ENCODE results near the gene NOL9.
A peak's percentile ranks its signal among the peaks of the same experiment; 100 is the strongest.

Gene NOL9

DNA sequence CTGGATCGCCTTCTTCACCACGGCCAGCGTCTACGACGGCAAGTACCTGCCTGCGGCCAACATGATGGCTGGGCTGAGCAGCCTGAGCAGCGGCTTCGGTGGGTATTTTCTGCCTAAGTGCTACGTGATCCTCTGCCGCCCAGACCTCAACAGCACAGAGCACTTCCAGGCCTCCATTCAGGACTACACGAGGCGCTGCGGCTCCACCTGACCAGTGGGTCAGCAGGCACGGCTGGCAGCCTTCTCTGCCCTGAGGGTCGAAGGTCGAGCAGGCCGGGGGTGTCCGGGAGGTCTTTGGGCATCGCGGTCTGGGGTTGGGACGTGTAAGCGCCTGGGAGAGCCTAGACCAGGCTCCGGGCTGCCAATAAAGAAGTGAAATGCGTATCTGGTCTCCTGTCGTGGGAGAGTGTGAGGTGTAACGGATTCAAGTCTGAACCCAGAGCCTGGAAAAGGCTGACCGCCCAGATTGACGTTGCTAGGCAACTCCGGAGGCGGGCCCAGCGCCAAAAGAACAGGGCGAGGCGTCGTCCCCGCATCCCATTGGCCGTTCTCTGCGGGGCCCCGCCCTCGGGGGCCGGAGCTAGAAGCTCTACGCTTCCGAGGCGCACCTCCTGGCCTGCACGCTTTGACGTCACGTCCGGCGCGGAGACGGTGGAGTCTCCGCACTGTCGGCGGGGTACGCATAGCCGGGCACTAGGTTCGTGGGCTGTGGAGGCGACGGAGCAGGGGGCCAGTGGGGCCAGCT is 25.2 kb upstream of the NOL9 start, which contains the start of gene ZBTB48:
TSS of gene ZBTB48 (plus strand) at position 621 of the 745 bp plus-strand sequence. CDS start 616 bp downstream, outside the sequence.
- H3K4me3 ChIP-seq = peak within 1 kb of the TSS; percentile 74 to 91 (median 82)
- peaks cover 47 to 59% (median 52%) of the 10 kb centered on the region in 10 experiments for H3K4me1 ChIP-seq
- H3K36me3 ChIP-seq = peaks cover 0 to 15% (median 4%) of the 10 kb centered on the region in 11 experiments; a peak in 8 of 22 replicates
- no peaks in the 10 kb centered on the region for H3K9me3 ChIP-seq (replicated peaks in 1 of 11)
- H3K27me3 ChIP-seq = no peaks in the 10 kb centered on the region
- H3K9ac ChIP-seq = peak within 1 kb of the TSS; percentile 84 to 96 (median 88)
- TF ChIP-seq Cebpa-rat (IDR thresholded peaks at IDR 0.05) = no peak
- peaks cover 21 to 42% (median 36%) of the 10 kb centered on the region in 11 experiments for H4K20me1 ChIP-seq
- H3K27ac ChIP-seq = peak within 1 kb of the TSS; percentile 73 to 96 (median 89)
- H3K4me2 ChIP-seq = peak within 1 kb of the TSS; percentile 83 to 99 (median 96)

DNA sequence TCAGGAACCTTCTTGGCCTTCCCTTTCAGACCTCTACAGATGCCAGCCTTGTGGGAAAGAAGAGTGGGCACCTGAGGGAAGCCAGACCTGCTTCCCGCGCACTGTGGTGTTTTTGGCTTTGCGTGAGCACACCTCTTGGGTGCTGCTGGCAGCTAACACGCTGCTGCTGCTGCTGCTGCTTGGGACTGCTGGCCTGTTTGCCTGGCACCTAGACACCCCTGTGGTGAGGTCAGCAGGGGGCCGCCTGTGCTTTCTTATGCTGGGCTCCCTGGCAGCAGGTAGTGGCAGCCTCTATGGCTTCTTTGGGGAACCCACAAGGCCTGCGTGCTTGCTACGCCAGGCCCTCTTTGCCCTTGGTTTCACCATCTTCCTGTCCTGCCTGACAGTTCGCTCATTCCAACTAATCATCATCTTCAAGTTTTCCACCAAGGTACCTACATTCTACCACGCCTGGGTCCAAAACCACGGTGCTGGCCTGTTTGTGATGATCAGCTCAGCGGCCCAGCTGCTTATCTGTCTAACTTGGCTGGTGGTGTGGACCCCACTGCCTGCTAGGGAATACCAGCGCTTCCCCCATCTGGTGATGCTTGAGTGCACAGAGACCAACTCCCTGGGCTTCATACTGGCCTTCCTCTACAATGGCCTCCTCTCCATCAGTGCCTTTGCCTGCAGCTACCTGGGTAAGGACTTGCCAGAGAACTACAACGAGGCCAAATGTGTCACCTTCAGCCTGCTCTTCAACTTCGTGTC is 24.5 kb upstream of the NOL9 start:
- Histone ChIP-seq H4K20me1 (peaks cover 16 to 34% (median 29%) of the 10 kb centered on the region in 11 experiments; a peak in 20 of 22 replicates), H3K4me1 (peaks cover 42 to 51% (median 48%) of the 10 kb centered on the region in 10 experiments), H3K9ac (peak overlapping the region in 5 of 11 experiments; percentile 84 to 94 (median 88); a peak in 9 of 22 replicates), H3K27ac (peak overlapping the region in 6 of 11 experiments; percentile 81 to 95 (median 89); a peak in 7 of 22 replicates), H3K36me3 (peaks cover 0 to 10% (median 0%) of the 10 kb centered on the region in 11 experiments; a peak in 6 of 22 replicates), H3K4me3 (no peak overlapping the region), H3K4me2 (peak overlapping the region; percentile 70 to 99 (median 95)), H3K9me3 (replicated peaks in 1 of 11) (no peaks in the 10 kb centered on the region), H3K27me3 (no peaks in the 10 kb centered on the region)
- no peak for TF ChIP-seq Cebpa-rat (IDR thresholded peaks at IDR 0.05)

DNA sequence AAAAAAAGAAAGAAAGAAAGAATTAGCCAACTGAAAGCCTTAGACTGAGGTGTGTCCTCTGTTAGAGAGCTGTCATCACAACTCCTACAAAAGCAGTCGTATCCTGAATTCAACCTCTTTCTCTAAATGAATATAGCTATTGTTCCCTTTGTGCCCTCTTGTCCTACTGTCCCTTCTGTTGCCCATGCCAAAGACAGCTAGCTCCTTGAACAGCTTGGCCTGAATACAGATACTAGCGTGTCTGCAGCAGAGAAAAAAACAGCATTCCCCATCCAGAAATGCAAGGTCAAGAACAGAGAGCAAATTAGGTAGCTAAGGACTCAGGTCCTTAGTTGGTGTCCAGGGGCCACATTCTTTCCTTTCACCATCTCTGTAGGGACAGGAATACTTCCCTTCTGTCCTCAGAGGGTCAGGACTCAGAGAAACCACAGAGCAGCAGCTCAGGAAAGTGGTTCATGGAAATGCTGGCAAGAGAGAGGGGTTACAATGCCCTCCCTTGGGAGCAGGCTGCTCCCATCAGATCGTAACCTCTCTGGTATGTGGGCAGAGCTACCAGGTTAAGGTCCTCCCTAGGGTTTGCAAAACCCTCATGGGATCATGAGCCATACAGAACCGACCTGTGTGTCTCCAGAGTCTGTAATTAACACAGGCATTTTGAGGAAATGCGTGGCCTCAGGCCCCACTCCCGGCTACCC is 23.7 kb upstream of the NOL9 start:
- Histone ChIP-seq H3K27ac (no peak overlapping the region), H3K27me3 (no peaks in the 10 kb centered on the region), H3K4me3 (no peak overlapping the region), H4K20me1 (peaks cover 16 to 27% (median 25%) of the 10 kb centered on the region in 11 experiments; a peak in 20 of 22 replicates), H3K9me3 (replicated peaks in 1 of 11) (no peaks in the 10 kb centered on the region), H3K36me3 (peaks cover 0 to 7% (median 0%) of the 10 kb centered on the region in 11 experiments; a peak in 2 of 22 replicates), H3K4me2 (peak overlapping the region in 9 of 11 experiments; percentile 70 to 99 (median 96); a peak in 16 of 22 replicates), H3K4me1 (peaks cover 34 to 47% (median 46%) of the 10 kb centered on the region in 10 experiments), H3K9ac (peak overlapping the region in 1 of 11 experiments; percentile 2; a peak in 2 of 22 replicates)
- TF ChIP-seq Cebpa-rat (IDR thresholded peaks at IDR 0.05) = no peak

DNA sequence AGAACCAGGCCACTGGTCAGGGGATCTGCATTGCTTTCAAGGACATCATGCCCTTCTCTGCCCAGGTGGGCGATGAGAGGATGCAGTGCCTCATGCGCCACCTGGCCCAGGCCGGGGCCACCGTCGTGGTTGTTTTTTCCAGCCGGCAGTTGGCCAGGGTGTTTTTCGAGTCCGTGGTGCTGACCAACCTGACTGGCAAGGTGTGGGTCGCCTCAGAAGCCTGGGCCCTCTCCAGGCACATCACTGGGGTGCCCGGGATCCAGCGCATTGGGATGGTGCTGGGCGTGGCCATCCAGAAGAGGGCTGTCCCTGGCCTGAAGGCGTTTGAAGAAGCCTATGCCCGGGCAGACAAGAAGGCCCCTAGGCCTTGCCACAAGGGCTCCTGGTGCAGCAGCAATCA is 20.5 kb upstream of the NOL9 start:
- peaks cover 0 to 12% (median 8%) of the 10 kb centered on the region in 11 experiments; a peak in 18 of 22 replicates for H3K9me3 ChIP-seq (replicated peaks in 1 of 11)
- H3K36me3 ChIP-seq = no peaks in the 10 kb centered on the region
- no peak overlapping the region for H3K9ac ChIP-seq
- H3K4me1 ChIP-seq = peaks cover 10 to 28% (median 24%) of the 10 kb centered on the region in 10 experiments
- TF ChIP-seq Cebpa-rat (IDR thresholded peaks at IDR 0.05) = no peak
- H3K27ac ChIP-seq = no peak overlapping the region
- no peak overlapping the region for H3K4me3 ChIP-seq
- H3K27me3 ChIP-seq = no peaks in the 10 kb centered on the region
- H4K20me1 ChIP-seq = no peaks in the 10 kb centered on the region
- H3K4me2 ChIP-seq = no peak overlapping the region

DNA sequence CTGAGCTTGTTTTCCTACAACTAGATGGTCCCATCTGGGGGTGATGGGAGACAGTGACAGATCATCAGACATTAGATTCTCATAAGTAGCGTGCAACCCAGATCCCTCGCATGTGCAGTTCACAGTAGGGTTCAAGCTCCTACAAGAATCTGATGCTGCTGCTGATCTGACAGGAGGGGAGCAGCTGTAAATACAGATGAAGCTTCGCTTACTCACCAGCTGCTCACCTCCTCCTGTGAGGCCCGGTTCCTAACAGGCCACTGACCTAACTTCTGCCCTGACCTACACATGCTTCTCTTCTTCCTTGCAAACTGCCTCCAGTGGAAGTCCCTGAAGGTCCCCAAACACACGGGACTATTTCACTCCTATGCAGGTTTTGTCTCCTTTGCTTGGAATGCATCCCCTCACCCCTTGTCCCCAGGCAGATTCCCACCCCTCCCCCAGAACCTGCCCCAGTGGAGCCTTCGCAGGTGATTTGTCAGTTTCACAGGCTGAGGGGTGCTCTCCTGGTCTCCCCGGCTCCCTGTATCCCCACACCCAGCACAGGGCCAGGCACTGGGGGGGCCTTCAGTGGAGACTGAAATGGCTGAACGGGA is 19.8 kb upstream of the NOL9 start:
- no peaks in the 10 kb centered on the region for H3K36me3 ChIP-seq
- H3K9me3 ChIP-seq (replicated peaks in 1 of 11) = peaks cover 0 to 12% (median 8%) of the 10 kb centered on the region in 11 experiments; a peak in 18 of 22 replicates
- H3K4me3 ChIP-seq = no peak overlapping the region
- no peaks in the 10 kb centered on the region for H4K20me1 ChIP-seq
- H3K27ac ChIP-seq = no peak overlapping the region
- H3K27me3 ChIP-seq = no peaks in the 10 kb centered on the region
- H3K9ac ChIP-seq = no peak overlapping the region
- no peak for TF ChIP-seq Cebpa-rat (IDR thresholded peaks at IDR 0.05)
- H3K4me2 ChIP-seq = no peak overlapping the region
- peaks cover 5 to 29% (median 23%) of the 10 kb centered on the region in 10 experiments for H3K4me1 ChIP-seq

DNA sequence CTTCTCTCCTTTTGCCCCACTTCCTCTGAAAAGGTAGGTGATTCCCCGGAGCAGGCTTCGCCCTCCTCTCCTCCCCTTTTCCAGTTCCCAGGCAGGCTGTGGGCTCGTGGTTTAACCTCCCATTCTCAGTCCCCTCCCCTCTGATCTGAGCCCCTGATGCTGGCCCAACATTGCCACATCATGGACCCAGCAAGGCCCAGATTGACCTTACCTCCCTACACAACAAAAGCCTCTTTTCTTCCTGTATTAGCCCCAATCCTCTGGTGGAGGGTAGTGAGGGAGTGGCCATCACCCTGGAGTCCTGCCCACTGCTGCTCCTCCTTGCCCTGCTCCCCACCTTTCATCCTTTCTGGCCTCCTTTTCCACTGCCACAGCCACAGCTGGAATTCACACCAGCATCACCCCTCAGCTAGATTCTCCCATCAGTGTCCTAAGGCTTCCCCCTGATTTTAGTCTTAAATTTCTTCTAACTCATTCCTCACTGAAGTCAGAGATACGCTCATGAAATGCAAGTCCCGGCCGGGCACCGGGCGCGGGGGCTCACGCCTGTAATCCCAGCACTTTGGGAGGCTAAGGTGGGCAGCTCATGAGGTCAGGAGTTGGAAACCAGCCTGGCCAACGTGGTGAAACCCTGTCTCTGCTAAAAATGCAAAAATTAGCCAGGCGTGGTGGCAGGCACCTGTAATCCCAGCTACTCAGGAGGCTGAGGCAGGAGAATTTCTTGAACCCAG is 18.5 kb upstream of the NOL9 start:
- Histone ChIP-seq H3K9me3 (replicated peaks in 1 of 11) (peaks cover 0 to 12% (median 8%) of the 10 kb centered on the region in 11 experiments; a peak in 18 of 22 replicates), H3K36me3 (no peaks in the 10 kb centered on the region), H3K4me2 (no peak overlapping the region), H3K4me3 (no peak overlapping the region), H3K27ac (no peak overlapping the region), H3K4me1 (peaks cover 0 to 16% (median 9%) of the 10 kb centered on the region in 10 experiments; a peak in 13 of 20 replicates), H3K9ac (no peak overlapping the region), H3K27me3 (no peaks in the 10 kb centered on the region), H4K20me1 (no peaks in the 10 kb centered on the region)
- no peak for TF ChIP-seq Cebpa-rat (IDR thresholded peaks at IDR 0.05)

DNA sequence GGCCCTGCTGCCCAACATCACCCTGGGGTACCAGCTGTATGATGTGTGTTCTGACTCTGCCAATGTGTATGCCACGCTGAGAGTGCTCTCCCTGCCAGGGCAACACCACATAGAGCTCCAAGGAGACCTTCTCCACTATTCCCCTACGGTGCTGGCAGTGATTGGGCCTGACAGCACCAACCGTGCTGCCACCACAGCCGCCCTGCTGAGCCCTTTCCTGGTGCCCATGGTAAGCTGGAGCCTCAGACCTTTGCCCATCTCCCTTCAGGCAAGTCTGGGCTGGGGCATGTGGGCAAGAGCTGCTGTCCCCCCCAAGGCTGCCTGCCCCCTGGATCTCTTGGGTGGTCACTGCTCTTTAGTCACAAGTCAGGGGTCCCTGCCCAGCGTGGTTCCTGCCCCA is 16.7 kb upstream of the NOL9 start:
- H3K4me1 ChIP-seq = peaks cover 0 to 14% (median 8%) of the 10 kb centered on the region in 10 experiments; a peak in 11 of 20 replicates
- H3K27me3 ChIP-seq = no peaks in the 10 kb centered on the region
- H3K4me2 ChIP-seq = no peak overlapping the region
- H4K20me1 ChIP-seq = no peaks in the 10 kb centered on the region
- H3K27ac ChIP-seq = no peak overlapping the region
- no peak for TF ChIP-seq Cebpa-rat (IDR thresholded peaks at IDR 0.05)
- H3K36me3 ChIP-seq = no peaks in the 10 kb centered on the region
- peaks cover 0 to 12% (median 8%) of the 10 kb centered on the region in 11 experiments; a peak in 18 of 22 replicates for H3K9me3 ChIP-seq (replicated peaks in 1 of 11)
- H3K9ac ChIP-seq = no peak overlapping the region
- H3K4me3 ChIP-seq = no peak overlapping the region
